ENCODE measurements around the gene RAMP1. TPM values are rescaled to one million over a fixed set of nuclear protein-coding genes. Genes with fewer than 3 reads are reported as not detected.
"Not testable (repeated sequence)": the region's sequence is repeated elsewhere in the genome, so short reads cannot be mapped to it uniquely, and the experiment has no call there.

The RAMP1 gene
- total RNA-seq, 6 experiments from 2014 or later: 0.38 to 1.3 (median 0.48) TPM; not detected in 1

DNA sequence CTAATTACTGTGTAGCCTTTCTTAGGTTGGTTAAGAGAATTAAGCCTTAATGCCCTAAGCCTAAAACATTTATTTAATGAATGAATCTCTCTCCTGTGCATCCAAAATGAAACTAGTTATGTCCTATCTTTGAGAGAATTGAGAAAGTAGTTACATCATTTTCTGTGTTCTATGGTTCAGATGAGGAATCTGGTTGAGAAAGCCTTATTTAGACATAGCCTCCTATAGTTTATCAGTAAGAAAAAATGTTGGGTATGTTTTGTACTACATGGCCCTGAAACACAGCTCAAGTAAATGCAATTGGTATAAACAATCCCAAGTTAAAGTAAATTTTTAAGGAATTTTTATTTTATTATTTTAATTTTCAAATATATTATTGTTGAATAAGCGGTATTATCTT, 25.9 kb upstream of the RAMP1 start:
- no peak overlapping the region for H3K27ac Mint-ChIP-seq
- H3K4me1 Mint-ChIP-seq (ENCODE audit: low read depth): no peaks in the 10 kb centered on the region
- no peak overlapping the region for H3K4me3 Mint-ChIP-seq
- peaks cover 23% of the 10 kb centered on the region for H3K27me3 Mint-ChIP-seq (ENCODE audit: insufficient read depth)
- no peak for TF ChIP-seq CTCF (IDR thresholded peaks at IDR 0.05)
- H3K9me3 Mint-ChIP-seq: no peaks in the 10 kb centered on the region
- H3K36me3 Mint-ChIP-seq (ENCODE audit: low read depth): no peaks in the 10 kb centered on the region
- DNase-seq: no peak

GRCh38 chr2:237835372-237835771, 24.1 kb upstream of the RAMP1 start:
- H3K4me1 Mint-ChIP-seq (ENCODE audit: low read depth): no peaks in the 10 kb centered on the region
- no peaks in the 10 kb centered on the region for H3K9me3 Mint-ChIP-seq
- H3K27me3 Mint-ChIP-seq (ENCODE audit: insufficient read depth): peaks cover 29% of the 10 kb centered on the region
- no peak for DNase-seq
- H3K4me3 Mint-ChIP-seq: no peak overlapping the region
- H3K27ac Mint-ChIP-seq: no peak overlapping the region
- H3K36me3 Mint-ChIP-seq (ENCODE audit: low read depth): no peaks in the 10 kb centered on the region
- TF ChIP-seq CTCF (IDR thresholded peaks at IDR 0.05): no peak

- H3K4me3 Mint-ChIP-seq: no peak overlapping the region
Observed at GRCh38 chr2:237841051-237841450, 18.4 kb upstream of the RAMP1 start.

DNA sequence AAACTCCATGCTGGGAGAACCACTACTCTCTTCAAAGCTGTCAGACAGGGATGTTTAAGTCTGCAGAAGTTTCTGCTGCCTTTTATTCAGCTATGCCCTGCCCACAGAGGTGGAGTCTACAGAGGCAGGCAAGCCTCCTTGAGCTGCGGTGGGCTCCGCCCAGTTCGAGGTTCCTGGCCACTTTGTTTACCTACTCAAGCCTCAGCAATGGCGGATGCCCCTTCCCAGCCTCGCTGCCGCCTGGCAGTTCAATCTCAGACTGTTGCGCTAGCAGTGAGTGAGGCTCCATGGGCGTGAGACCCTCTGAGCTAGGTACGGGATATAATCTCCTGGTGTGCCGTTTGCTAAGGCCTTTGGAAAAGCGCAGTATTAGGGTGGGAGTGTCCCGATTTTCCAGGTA, 10.5 kb upstream of the RAMP1 start:
- H3K27ac Mint-ChIP-seq; DNase-seq; H3K4me3 Mint-ChIP-seq; H3K4me1 Mint-ChIP-seq (ENCODE audit: low read depth): not testable (repeated sequence)
- peaks cover 39% of the 10 kb centered on the region for H3K27me3 Mint-ChIP-seq (ENCODE audit: insufficient read depth)
- H3K9me3 Mint-ChIP-seq: peaks cover 18% of the 10 kb centered on the region
- H3K36me3 Mint-ChIP-seq (ENCODE audit: low read depth): peaks cover 17% of the 10 kb centered on the region; the same call in 1 of the 2 replicates

More at GRCh38 chr2:237841051-237841450, 18.4 kb upstream of the RAMP1 start:
- DNase-seq: no peak
- H3K27ac Mint-ChIP-seq: no peak overlapping the region
- peaks cover 33% of the 10 kb centered on the region for H3K27me3 Mint-ChIP-seq (ENCODE audit: insufficient read depth)
- H3K4me1 Mint-ChIP-seq (ENCODE audit: low read depth): no peaks in the 10 kb centered on the region
- no peak for TF ChIP-seq CTCF (IDR thresholded peaks at IDR 0.05)
- H3K9me3 Mint-ChIP-seq: 0 out of 2 replicates have a peak, but pooled peaks cover 10% of the 10 kb centered on the region
- 0 out of 2 replicates have a peak, but pooled peaks cover 10% of the 10 kb centered on the region for H3K36me3 Mint-ChIP-seq (ENCODE audit: low read depth)

DNA sequence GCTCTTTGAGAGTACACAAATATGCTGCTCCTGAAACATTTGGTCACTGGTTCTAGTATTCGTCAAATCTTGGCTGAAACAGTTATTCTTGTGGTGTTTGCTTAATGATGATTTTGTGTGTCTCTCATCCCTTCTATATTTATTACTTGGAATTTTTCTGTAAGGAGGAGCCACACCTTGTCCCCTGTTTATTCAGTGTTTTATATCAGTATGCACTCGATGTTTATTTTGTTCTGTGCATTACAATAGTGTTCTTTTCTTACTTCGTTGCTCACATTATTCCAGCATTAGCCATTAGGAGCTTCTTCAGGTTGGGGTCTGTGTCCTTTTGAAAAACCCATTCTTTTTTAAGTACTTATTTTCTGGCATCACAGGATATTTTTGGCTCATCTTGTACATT, 5.1 kb upstream of the RAMP1 start:
- H3K9me3 Mint-ChIP-seq: no peaks in the 10 kb centered on the region
- no peak overlapping the region for H3K27ac Mint-ChIP-seq
- H3K36me3 Mint-ChIP-seq (ENCODE audit: low read depth): no peaks in the 10 kb centered on the region
- no peak for DNase-seq
- no peak for TF ChIP-seq CTCF (IDR thresholded peaks at IDR 0.05)
- no peak overlapping the region for H3K4me3 Mint-ChIP-seq
- peaks cover 6% of the 10 kb centered on the region for H3K4me1 Mint-ChIP-seq (ENCODE audit: low read depth)
- peaks cover 28% of the 10 kb centered on the region for H3K27me3 Mint-ChIP-seq (ENCODE audit: insufficient read depth)

GRCh38 chr2:237857791-237858190, 1.6 kb upstream of the RAMP1 start:
- no peaks in the 10 kb centered on the region for H3K36me3 Mint-ChIP-seq (ENCODE audit: low read depth)
- no peak for DNase-seq
- no peak overlapping the region for H3K27ac Mint-ChIP-seq
- peaks cover 18% of the 10 kb centered on the region for H3K4me1 Mint-ChIP-seq (ENCODE audit: low read depth)
- no peak overlapping the region for H3K4me3 Mint-ChIP-seq
- peaks cover 27% of the 10 kb centered on the region for H3K27me3 Mint-ChIP-seq (ENCODE audit: insufficient read depth)
- no peaks in the 10 kb centered on the region for H3K9me3 Mint-ChIP-seq
- TF ChIP-seq CTCF (IDR thresholded peaks at IDR 0.05): no peak

Measured in HFFc6 (cell line).